NCI-H146 treated with DMSO at 0.1 percent for 48 hours (cell line): ENCODE data around the gene GGA3.

Source experiments
- DNase-seq: peaks from one replicate; lab custom pipeline; 2025; ENCODE audit not compliant: unreplicated experiment; lab: John Stamatoyannopoulos, UW

The GGA3 gene

DNA sequence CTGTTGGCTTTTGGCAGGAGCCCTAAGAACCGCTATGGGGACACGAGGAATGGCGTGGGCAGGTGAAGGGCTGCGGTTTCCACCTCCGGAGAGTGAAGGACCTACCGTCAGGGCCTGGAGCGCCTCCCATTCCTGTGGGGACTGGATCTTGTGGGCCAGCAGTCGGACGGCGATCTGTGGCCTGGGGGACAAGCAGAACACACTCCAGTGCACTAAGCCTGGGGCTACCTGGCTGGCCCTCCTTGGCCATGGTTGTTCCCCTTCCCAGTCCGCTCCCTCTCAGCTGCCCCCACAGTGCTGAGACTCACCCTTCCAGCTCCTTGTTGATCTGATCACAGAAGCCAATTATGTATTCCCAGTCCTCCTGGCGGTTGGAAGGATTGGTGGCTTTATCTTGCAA is 15.0 kb downstream of the GGA3 start:
- no peak for DNase-seq

DNA sequence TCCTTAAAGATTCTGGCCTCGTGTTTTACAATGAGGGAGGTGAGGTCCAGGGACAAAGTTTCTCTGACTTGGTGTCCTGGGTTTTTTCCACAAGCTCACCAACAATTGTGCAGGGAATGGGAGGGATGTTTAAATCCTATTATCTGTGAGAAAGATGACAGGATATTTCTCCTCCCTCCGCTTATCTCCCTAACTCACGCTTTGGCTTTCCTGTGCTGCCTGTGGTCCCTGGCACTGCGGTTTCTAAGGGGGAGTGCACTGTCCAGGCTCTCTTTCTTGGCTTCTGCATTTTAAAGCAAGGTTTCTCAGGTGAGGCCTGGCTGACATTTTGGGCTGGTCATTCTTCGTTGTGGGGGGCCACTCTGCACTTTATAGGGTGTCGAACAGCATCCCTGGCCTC is 16.4 kb downstream of the GGA3 start:
- DNase-seq, result no peak

DNA sequence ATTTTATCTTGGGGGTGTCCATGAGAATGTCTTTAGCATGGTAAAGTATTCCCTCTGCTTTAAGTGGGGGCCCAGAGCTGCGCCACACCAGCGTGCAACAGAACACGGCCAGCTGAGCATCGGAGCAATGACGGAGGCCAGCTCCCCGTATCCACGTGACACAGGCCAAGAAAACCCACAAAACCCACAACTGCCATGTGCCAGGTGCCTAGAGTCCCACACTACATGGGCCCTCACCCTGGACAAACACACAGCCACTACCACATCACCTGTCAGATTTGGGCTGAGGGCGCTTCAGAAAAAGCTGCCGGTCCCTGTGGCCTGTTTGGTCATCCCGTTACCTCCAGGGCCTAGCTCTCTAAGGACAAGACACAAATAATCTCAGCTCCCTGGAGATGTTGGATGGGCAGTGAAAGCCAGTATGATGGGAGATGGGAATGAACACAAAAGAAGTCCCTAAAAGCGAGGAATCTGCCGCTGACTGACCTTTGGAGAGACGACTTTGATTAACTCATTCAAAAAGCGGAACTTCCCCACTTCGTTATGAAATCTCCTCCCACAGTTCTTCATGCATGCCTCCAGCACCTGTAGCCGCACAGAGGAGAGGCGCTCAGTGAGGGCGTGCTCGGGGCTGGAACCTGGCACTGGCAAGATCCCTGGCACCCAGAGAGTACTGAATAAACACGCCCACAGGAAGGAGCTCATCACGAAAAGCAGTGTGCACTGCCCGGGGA is 17.1 kb downstream of the GGA3 start:
- DNase-seq, result no peak

DNA sequence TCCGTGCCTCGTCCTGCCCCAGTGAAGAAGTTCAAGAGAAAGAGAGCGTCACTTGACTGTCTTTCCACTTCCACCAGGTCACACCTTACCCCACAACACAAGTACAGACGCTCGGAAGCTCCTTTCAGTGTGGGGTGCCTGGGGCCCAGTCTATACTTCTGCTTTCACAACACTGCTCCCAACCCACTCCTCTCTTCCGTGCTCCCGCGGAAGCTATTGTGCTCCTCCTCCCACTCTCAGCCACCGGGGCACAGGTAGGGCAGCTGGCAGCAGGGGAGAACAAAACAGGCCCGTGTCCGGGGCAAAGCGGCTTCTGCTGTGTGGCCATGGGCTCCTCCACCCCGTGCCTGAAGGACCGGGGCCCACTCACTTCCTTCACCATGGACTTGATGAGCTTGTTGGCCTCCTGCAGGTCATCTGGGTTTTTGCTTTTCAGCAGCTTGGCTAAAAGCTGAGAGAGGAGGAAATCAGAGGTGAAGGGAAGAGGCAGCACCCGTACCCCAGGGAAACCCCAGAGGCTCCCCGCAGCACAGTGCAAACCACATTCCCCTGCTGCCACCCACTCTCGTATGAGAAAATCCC is 18.9 kb downstream of the GGA3 start:
- no peak for DNase-seq

DNA sequence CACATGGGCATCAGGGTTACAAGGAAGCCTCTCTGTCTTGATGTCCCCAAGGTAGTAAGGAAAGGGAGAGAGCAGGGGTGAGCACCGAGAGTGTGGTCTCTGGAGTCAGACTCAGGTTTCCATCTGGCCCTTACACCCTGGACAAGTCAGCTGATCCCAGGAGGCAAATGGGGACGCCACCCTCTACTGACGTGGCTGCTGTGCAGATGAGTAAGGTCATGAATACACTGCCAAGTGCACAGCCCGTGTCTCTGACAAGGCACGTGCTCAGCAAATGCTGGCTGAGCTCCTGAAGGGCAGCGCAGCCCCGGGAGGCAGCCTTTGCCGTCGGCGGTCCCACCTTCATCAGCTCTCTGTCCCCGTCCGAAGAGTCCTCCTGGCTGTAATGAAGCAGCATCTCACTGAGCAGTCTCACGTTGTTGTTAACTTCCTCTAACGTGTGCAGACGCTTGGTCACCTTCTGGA is 19.4 kb downstream of the GGA3 start:
- DNase-seq, result no peak

DNA sequence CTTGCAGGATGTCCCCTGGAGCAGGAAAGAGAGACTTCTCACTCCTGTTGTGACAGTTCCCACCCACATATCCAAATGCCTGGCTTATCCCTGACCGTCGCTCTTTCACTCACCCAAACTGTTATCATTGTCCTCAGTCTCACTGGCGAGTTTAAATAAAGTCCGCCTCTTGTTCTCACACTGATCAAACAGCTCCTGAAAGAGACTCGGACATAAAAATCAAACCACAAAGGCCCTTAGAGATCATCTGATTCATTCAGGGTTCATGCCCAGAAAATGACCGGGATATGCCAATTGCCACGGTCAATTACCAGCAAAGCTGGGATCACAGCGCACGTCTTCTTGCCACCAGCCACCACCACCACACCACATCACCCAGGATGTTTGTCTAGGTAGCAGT is 19.9 kb downstream of the GGA3 start:
- DNase-seq, result no peak

DNA sequence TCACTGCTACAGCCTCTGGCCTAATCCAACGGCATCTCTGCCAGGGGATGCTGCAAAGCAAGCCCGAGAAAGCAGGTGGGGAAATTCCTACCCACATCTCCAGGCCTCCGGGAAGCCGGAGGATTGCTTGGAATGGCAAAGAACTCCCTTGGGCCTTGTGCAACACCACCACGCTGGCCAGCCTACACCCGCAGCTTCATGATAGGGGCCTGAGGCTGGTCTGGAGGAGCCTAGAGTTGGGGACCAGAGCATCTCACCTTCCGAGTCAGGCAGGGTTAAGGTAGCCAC is 20.3 kb downstream of the GGA3 start:
- no peak for DNase-seq

DNA sequence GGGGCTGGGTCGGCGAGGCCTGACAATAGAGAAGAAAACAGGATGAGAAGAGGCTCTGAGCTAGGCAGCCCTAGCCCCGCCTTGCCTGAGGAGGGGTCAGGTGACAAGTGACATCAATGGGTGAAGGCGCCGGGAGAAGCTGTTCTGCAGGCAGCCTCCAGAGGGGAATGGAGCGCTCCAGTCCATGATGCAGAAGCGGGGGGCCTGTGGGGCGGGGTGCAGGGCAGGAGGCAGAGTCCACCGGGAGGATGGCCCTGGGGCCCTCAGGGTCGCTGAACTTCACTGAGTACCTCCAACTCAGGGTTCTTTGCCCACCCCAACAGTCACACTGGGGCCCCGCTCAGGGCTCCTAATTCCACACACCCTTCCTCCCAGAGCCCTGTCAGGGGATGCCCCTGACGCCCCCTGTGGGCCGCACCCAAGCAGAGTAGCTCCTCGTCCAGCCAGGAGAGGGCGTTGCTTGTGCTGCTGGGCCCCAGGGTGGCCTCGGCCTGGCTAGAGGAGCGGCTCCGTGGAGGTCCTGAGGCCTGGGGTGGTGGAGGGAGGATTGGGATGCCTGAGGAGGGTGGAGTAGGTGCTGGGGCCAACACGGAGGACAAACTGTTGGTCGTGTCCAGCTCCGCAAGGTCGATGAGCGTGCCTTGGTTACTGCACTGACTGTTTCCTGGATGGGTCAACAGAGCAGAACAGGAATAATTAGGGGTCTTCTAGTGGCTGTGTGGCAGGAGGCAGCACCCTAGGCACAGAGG is 20.8 kb downstream of the GGA3 start:
- no peak for DNase-seq

DNA sequence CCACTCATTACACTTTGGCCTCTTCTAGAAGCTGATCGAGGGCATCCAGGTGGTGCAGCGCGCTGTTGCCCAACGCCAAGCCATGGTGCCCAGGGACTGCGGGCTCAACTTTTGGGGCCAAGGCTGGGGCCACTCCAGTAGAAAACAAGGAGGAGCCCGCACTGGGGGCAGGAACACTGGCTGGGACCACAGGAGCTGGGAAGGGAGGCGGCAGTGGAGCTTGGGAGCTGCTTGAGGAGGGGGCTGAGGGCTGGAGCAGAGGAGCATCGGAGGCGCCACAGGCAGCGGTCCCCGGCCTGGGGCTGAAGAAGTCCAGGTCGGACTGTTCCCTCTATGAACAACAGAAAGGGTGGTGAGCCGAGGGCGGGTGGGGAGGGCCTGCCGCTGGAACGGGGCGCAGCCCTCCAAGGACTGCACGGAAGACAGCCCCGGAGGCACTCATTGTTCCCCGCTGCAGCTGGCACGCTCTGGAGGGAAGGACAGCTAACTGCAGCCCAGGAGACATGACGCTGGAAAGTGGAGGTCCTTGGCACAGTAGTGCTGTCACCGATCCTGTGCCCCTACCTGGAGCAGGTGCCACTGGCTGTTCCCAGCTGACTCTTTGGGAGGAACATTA is 21.5 kb downstream of the GGA3 start:
- no peak for DNase-seq

DNA sequence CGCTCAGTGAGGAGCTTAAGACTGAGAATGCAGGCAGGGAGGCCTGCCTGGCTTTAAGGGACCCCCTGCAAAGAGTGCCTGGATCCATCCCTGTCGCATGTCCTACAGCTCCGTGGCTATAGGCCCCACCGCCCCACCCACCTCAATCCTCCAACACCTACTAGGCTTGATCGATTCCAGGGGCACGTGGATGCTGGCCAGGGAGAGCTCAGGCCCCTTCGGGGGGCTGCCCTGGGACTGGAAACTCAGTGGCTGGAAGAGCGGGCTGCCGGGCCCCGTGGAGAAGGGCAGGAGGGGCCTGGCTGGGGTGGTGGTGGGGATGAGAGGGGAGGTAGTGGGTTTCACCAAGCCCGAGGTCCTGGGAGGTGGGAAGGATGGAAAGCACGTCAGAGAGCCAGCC is 22.2 kb downstream of the GGA3 start:
- DNase-seq, result no peak

DNA sequence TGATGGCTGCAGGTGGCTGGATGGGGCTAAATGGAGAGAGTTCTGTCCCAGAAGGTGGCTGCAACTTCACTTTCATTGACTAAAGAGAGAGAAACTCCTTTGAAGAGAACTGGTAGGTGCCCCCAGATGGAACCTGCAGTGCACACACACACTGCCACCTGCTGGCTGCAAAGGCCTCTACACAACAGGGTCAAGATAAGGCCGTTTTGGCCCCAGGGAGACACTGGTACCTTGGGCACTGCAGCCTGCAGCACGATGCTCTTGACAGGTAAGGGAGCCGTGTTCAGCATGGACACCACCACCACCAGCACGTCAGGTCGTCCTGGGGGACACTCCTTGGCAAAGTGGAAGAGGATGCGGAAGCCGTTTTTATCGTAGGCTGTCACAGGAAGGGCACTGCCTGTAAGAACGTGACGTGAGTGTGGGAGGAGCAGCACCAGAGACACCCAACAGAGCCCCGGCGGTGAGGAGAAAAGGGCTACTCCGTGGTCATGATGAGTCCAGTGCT is 22.7 kb downstream of the GGA3 start:
- DNase-seq, result peak; percentile 11

DNA sequence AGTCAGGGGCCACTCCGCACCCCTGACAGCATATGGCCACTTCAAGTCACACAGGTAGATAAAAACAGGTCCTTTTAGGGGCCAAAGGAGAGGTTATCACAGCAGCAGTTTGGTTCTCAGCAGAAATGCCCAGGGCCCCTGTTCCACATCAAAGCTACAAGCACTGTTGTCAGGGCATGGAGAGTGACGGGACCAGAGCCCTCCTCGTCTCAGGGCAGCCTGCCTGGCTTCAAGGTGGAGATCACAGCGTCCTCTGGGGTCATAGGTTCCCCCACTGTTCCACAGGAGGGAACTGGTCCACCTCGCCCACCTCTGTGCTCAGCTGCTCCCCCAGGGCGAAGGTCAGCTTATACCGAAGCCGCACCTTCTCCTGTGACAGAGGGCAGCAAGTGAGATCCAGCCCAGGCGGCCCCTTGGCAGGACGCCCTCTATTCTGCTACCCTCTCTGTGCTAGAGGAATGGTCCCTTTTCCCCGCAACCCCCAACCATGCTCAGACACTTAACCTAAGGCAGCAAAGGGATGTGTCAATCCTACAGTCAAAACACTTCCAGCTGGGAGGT is 23.3 kb downstream of the GGA3 start:
- DNase-seq, result no peak

DNA sequence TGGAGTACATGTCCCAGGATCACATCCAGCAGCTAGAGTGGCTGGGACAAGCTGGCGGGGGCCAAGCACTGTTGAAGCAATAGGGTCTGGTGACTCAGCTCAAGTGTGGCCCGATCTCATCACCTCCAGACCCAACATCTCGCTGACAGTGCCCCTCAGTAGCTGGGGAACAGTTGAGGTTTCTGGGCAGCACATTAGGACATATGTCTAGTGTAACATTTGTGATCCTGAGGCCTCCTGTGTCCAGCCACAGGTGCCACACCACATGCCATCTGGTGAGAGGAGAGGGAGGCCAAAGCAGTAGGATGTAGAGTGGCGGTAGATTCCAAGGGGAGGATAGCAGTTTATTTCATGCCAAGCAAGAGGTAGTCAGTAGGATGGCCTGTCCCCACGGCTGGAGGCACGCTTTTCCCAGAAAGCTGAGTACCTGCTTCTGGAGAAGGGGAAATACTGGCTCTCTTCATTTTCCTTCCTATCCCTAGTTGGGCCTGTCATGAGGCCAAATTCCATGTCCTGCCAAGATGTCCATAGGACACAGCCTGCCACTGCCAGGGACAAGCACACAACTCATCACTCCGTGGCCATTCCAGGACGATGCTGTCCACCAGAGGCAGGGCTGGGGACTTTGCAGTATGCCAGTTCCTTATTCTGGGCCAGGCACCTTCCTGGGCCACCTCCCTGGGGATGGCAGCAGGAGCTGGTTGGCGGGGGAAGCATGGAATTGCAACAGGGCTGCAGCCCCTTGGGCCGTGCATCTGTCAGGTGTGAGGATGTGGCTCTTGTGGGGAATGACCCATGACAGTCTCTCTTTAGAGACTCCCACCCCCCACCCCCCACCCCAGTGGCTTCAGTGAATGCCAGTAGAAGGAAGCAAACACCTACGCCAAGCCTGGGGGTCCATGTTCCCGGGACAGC is 24.0 kb downstream of the GGA3 start:
- no peak for DNase-seq

DNA sequence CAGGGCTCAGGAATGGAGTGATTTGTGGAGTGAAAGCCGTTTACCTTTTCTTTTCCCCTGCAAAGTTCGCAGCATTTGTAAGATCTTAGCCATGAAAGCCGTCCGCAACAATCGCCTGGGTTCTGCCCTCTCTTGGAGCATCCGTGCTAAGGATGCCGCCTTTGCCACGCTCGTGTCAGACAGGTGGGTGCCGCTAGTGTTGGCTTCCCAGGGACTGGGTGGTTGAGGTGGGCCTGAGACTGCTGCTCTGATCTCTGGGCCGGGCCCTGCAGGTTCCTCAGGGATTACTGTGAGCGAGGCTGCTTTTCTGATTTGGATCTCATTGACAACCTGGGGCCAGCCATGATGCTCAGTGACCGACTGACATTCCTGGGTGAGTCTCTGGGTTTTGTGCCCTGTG is 28.6 kb downstream of the GGA3 start:
- DNase-seq, result no peak

DNA sequence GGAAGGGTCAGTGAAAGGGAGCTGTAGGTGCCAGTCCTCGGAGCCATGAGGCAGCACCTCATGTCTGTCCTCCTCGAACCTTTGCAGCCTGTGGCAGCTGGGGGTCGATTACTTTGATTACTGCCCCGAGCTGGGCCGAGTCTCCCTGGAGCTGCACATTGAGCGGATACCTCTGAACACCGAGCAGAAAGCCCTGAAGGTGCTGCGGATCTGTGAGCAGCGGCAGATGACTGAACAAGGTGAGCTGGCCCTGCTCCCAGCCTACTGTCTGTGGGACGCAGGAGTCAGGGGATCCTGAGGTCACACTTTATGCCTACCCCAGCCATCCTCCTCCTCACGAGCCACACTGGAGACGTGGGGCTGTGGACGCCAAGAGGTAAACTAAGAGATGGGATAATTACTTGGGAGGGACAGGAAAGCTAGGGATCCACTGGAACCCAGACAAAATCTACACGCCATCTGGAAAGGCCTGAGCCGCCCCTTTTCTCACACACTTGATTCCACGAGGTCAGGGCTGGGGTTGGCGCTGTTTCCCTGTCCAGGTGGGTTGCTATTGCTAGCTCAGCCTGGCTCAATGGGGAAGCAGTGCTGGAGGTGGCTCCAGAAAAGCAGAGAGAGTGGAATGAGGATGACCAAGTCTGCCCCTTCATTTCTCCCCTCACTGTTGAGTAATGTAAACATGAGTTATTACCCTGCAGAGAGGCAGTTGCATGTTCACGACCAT is 29.5 kb downstream of the GGA3 start:
- DNase-seq, result no peak

DNA sequence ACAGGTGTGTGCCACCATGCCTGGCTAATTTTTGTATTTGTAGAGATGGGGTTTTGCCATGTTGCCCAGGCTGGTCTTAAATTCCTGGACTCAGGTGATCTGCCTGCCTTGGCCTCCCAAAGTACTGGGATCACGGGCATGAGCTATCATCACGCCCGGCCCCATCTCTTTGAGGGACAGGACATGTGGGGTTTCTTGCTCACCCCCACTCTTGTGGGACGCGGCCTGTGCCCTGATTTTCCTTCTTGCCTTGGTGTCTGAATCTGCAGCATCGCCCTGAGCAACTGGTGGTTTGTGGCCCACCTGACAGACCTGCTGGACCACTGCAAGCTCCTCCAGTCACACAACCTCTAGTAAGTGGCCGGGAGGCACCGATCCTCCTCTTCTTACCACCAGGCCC is 30.3 kb downstream of the GGA3 start:
- DNase-seq, result no peak

DNA sequence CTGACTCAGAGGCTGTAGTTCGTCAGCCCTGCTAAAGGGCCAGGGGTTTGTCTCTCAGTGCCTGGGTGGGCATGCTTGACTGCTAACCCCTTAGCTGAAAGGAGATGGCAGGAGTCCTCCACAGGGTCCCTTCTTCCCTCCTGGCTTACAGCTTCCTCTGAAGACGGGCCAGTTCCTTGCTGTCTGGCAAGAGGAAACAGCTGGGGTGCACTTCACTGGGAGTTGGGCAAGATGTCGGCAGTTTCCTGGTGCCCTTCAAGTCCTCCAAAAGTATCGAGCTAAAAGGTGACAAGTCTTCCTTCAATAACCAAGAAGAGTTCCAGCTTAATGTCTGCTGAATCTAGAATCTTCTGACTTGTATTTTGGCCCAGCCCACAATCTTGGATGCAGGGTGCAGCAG is 32.6 kb downstream of the GGA3 start:
- DNase-seq, result no peak

DNA sequence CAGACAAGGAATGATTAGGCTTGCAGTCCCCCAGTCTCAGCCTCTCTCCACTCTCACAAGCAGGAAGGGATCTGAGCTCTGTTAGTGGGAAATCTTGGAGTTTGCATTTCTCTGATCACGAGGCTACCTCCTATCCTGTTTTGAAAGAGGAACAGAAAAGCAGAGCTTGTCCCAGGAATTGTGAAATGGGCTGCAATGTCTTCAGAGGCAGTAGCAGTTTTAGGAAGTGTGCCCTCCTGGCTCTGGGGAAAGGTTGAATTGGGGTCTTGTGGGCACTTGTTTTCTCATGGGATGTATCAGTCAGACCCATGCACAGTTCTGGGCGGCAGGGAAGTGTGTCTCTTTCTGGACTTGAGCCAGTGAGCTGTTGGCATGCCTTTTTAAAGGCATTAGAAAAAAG is 33.1 kb downstream of the GGA3 start:
- DNase-seq, result no peak

DNA sequence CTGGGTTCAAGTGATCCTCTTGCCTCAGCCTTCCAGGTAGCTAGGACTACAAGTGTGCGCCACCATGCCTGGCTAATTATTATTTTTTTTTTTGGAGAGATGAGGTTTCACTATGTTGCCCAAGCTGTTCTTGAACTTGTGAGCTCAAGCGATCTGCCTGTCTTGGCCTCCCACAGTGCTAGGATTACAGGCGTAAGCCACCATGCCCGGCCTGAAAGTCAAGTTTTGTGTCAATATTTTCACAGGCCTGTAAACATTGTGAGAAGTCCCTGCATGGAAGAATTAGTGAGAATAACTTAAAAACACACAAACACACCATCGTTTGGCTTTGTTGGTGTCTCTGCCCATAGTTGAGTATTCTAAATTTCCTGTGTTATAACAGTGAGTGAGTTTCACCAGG is 33.7 kb downstream of the GGA3 start:
- DNase-seq, result no peak

DNA sequence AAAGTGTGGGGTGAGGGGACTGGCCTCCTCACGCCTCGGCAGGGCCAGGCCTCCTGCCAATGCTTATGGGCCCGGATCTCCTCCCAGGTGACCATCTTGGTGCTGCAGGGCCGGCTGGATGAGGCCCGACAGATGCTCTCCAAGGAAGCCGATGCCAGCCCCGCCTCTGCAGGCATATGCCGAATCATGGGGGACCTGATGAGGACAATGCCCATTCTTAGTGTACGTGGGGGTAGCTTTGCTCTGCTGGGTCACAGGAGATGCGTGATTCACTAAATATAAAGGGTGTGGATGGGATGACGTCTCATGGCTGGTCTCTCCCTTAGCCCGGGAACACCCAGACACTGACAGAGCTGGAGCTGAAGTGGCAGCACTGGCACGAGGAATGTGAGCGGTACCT is 36.4 kb downstream of the GGA3 start:
- no peak for DNase-seq
